GM12878 (cell line): Measurements from ENCODE around the gene EIF2A.

Source experiments
- CEBPB ChIP-seq, 2 experiments: fragments of 150-350 bp in 1 of 2; IDR thresholded peaks; 2 replicates each; pipeline ENCODE4 v1.6.1; 2012 to 2014; ENCODE audit warnings: low read depth in 2 of 2, low read length in 2 of 2, borderline replicate concordance in 1 of 2, inconsistent platforms in 1 of 2
- ESRRA ChIP-seq: IDR thresholded peaks from 2 replicates; pipeline ENCODE4 v1.6.1; 2012; ENCODE audit warnings: mild to moderate bottlenecking, low read length, improper control_type of control experiment
- ETV6 ChIP-seq, 2 experiments: fragments of 450-650 bp in 1 of 2; IDR thresholded peaks in 1 of 2; conservative IDR thresholded peaks in 1 of 2; 2 replicates each; pipeline ENCODE4 v1.6.1; 2014; ENCODE audit warnings: antibody characterized with exemption in 1 of 2, borderline replicate concordance in 1 of 2, low read depth in 1 of 2, mild to moderate bottlenecking in 1 of 2, moderate library complexity in 1 of 2
- POLR2A ChIP-seq: IDR thresholded peaks from 2 replicates; pipeline ENCODE4 v1.6.1; 2011; ENCODE audit warnings: low read depth, mild to moderate bottlenecking, low read length
- SIN3A ChIP-seq: IDR thresholded peaks from 2 replicates; pipeline ENCODE4 v1.6.1; 2012; ENCODE audit warnings: low read depth, low read length, improper control_type of control experiment
- TAF1 ChIP-seq: IDR thresholded peaks from 2 replicates; pipeline ENCODE4 v1.6.1; 2011; ENCODE audit warnings: mild to moderate bottlenecking, low read depth, low read length, borderline replicate concordance
- ZNF24 ChIP-seq: fragments of 450-650 bp; IDR thresholded peaks from 2 replicates; pipeline ENCODE4 v1.6.1; 2017; ENCODE audit warnings: antibody characterized with exemption, mild to moderate bottlenecking
- TF ChIP-seq, protein P1 (sequence below): IDR thresholded peaks from 2 replicates; pipeline ENCODE4 v1.6.1; 2011; ENCODE audit warnings: low read depth, low read length, improper control_type of control experiment, borderline replicate concordance
- TF ChIP-seq, protein P2 (sequence below): IDR thresholded peaks from 2 replicates; pipeline ENCODE4 v1.6.1; 2012; ENCODE audit warnings: low read depth, low read length, improper control_type of control experiment
- TF ChIP-seq, protein P3 (sequence below), 3 experiments: IDR thresholded peaks in 2 of 3; conservative IDR thresholded peaks in 1 of 3; 2 replicates each; pipeline ENCODE4 v1.5.1; 2011; ENCODE audit warnings: low read depth in 3 of 3, low read length in 3 of 3, mild to moderate bottlenecking in 3 of 3, control low read depth in 2 of 3, moderate library complexity in 2 of 3, inconsistent platforms in 1 of 3, mixed read lengths in 1 of 3; ENCODE audit not compliant: control insufficient read depth in 2 of 3, insufficient read depth in 1 of 3; ENCODE audit errors: extremely low read depth in 1 of 3
- TF ChIP-seq, protein P4 (sequence below): fragments of 450-650 bp; formaldehyde crosslinking; IDR thresholded peaks from 2 replicates; pipeline ENCODE4 v1.5.0; 2022; ENCODE audit warnings: mild to moderate bottlenecking, missing genetic modification characterization

DNA sequence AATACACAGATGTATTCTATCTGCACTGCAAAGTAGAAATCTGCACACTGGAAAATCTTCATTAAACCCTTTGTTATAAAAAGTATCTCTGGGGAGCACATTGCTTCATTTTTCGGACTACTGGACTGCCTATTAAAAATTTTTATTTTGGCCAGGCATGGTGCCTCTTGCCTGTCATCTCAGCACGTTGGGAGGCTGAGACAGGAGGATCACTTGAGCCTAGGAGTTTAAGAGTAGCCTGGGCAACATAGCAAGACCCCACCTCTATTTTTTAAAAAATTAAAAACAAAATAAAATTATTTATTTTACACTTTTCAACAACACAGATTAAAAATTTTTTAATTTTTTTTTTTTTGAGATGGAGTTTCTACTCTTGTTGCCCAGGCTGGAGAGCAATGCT is 6.3 kb upstream of the EIF2A start:
- TF ChIP-seq POLR2A (no peak), ESRRA (no peak), SIN3A (no peak), ETV6 (conservative IDR thresholded peaks at IDR 0.05 in 1 of 2, IDR thresholded peaks at IDR 0.05 in 1 of 2; ENCODE audit: borderline replicate concordance in 1 of 2, low read depth in 1 of 2) (no peak), ZNF24 (no peak), CEBPB (IDR thresholded peaks at IDR 0.05; ENCODE audit: borderline replicate concordance in 1 of 2, low read depth in 2 of 2, low read length in 2 of 2) (no peak), TAF1 (no peak)
- TF ChIP-seq, protein P1, sequence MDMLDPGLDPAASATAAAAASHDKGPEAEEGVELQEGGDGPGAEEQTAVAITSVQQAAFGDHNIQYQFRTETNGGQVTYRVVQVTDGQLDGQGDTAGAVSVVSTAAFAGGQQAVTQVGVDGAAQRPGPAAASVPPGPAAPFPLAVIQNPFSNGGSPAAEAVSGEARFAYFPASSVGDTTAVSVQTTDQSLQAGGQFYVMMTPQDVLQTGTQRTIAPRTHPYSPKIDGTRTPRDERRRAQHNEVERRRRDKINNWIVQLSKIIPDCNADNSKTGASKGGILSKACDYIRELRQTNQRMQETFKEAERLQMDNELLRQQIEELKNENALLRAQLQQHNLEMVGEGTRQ = no peak
- TF ChIP-seq, protein P2, sequence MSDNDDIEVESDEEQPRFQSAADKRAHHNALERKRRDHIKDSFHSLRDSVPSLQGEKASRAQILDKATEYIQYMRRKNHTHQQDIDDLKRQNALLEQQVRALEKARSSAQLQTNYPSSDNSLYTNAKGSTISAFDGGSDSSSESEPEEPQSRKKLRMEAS = no peak
- TF ChIP-seq, protein P3, sequence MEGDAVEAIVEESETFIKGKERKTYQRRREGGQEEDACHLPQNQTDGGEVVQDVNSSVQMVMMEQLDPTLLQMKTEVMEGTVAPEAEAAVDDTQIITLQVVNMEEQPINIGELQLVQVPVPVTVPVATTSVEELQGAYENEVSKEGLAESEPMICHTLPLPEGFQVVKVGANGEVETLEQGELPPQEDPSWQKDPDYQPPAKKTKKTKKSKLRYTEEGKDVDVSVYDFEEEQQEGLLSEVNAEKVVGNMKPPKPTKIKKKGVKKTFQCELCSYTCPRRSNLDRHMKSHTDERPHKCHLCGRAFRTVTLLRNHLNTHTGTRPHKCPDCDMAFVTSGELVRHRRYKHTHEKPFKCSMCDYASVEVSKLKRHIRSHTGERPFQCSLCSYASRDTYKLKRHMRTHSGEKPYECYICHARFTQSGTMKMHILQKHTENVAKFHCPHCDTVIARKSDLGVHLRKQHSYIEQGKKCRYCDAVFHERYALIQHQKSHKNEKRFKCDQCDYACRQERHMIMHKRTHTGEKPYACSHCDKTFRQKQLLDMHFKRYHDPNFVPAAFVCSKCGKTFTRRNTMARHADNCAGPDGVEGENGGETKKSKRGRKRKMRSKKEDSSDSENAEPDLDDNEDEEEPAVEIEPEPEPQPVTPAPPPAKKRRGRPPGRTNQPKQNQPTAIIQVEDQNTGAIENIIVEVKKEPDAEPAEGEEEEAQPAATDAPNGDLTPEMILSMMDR (IDR thresholded peaks at IDR 0.05 in 2 of 3, conservative IDR thresholded peaks at IDR 0.05 in 1 of 3; ENCODE audit: control insufficient read depth in 2 of 3, extremely low read depth in 1 of 3, insufficient read depth in 1 of 3, low read depth in 3 of 3, low read length in 3 of 3) = no peak
- TF ChIP-seq, protein P4, sequence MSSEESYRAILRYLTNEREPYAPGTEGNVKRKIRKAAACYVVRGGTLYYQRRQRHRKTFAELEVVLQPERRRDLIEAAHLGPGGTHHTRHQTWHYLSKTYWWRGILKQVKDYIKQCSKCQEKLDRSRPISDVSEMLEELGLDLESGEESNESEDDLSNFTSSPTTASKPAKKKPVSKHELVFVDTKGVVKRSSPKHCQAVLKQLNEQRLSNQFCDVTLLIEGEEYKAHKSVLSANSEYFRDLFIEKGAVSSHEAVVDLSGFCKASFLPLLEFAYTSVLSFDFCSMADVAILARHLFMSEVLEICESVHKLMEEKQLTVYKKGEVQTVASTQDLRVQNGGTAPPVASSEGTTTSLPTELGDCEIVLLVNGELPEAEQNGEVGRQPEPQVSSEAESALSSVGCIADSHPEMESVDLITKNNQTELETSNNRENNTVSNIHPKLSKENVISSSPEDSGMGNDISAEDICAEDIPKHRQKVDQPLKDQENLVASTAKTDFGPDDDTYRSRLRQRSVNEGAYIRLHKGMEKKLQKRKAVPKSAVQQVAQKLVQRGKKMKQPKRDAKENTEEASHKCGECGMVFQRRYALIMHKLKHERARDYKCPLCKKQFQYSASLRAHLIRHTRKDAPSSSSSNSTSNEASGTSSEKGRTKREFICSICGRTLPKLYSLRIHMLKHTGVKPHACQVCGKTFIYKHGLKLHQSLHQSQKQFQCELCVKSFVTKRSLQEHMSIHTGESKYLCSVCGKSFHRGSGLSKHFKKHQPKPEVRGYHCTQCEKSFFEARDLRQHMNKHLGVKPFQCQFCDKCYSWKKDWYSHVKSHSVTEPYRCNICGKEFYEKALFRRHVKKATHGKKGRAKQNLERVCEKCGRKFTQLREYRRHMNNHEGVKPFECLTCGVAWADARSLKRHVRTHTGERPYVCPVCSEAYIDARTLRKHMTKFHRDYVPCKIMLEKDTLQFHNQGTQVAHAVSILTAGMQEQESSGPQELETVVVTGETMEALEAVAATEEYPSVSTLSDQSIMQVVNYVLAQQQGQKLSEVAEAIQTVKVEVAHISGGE (CRISPR knock-in tag) = no peak
